Uterus (tissue), 4 donors: ENCODE results near the gene HTR2A. TPM values are rescaled to one million over a fixed set of nuclear protein-coding genes. Genes with fewer than 3 reads are reported as not detected.

ENCODE experiments used
- DNase-seq, 2 donors: peaks; one replicate each; pipeline ENCODE4 v3.0.0-alpha.2; 2019 to 2020
- H3K27ac ChIP-seq, 2 donors: fragments of 200-600 bp; sonication (generic); 1 replicate in 1 of 2; 2 replicates in 1 of 2; pipeline ENCODE4 v1.5.1; 2016 to 2018
- H3K27me3 ChIP-seq, 2 donors: fragments of 200-600 bp; sonication (generic); one replicate each; pipeline ENCODE4 v1.5.1; 2018 to 2019; ENCODE audit warnings: control low read depth in 1 of 2
- H3K36me3 ChIP-seq, 2 donors: fragments of 200-600 bp; sonication (generic); one replicate each; pipeline ENCODE4 v1.5.1; 2019; ENCODE audit warnings: control low read depth in 1 of 2
- H3K4me1 ChIP-seq, 2 donors: fragments of 200-600 bp; sonication (generic); one replicate each; pipeline ENCODE4 v1.5.1; 2018 to 2019; ENCODE audit warnings: control low read depth in 1 of 2
- H3K4me3 ChIP-seq, 2 donors: fragments of 200-600 bp; sonication (generic); 1 replicate in 1 of 2; 2 replicates in 1 of 2; pipeline ENCODE4 v1.5.1; 2018 to 2019; ENCODE audit warnings: mild to moderate bottlenecking in 1 of 2
- H3K9me3 ChIP-seq, 2 donors: fragments of 200-600 bp; sonication (generic); one replicate each; pipeline ENCODE4 v1.5.1; 2019; ENCODE audit warnings: control low read depth in 1 of 2
- CTCF ChIP-seq, 4 experiments: fragments of 200-600 bp in 2 of 4; fragments of 450-650 bp in 2 of 4; sonication (generic) in 2 of 4; IDR thresholded peaks; one replicate each; pipeline ENCODE4 v1.5.1; 2016 to 2019; ENCODE audit warnings: antibody characterized with exemption in 4 of 4, mild to moderate bottlenecking in 2 of 4, moderate library complexity in 1 of 4
- POLR2A ChIP-seq, 2 donors: fragments of 450-650 bp; IDR thresholded peaks; one replicate each; pipeline ENCODE4 v1.6.1; 2016; ENCODE audit warnings: antibody characterized with exemption in 2 of 2, mild to moderate bottlenecking in 1 of 2, moderate library complexity in 1 of 2
- intact Hi-C: fragments of 100-400 bp; cut with DNase I; formaldehyde crosslinking; loops from one replicate; pipeline ENCODE4 v1.15.1; 2023; ENCODE audit warnings: low total_unique reads
- total RNA-seq, 4 donors: library from RNA; depleted of rRNA in 3 of 4; stranded (reverse); fragments of >200 nt in 3 of 4; gene quantifications; one replicate each; pipeline versions ENCODE4 v1.1.0 to v1.2.4, GENCODE V29; 2014 to 2023
- donor health status: DM: yes; HTN: yes; CAD: no.

Gene HTR2A
- total RNA-seq, 4 donors from 2014 or later: 0.29 to 5.1 (median 1.5) TPM

GRCh38 chr13:46914341-46914740, 17.5 kb upstream of the HTR2A start:
- Histone ChIP-seq H3K36me3 (no peaks in the 10 kb centered on the region), H3K4me3 (no peak overlapping the region), H3K27ac (no peak overlapping the region), H3K27me3 (no peaks in the 10 kb centered on the region), H3K9me3 (no peaks in the 10 kb centered on the region), H3K4me1 (no peaks in the 10 kb centered on the region)
- intact Hi-C loops: no loop called here
- TF ChIP-seq POLR2A (IDR thresholded peaks at IDR 0.05) (no peak), CTCF (IDR thresholded peaks at IDR 0.05) (no peak)
- DNase-seq: no peak

DNA sequence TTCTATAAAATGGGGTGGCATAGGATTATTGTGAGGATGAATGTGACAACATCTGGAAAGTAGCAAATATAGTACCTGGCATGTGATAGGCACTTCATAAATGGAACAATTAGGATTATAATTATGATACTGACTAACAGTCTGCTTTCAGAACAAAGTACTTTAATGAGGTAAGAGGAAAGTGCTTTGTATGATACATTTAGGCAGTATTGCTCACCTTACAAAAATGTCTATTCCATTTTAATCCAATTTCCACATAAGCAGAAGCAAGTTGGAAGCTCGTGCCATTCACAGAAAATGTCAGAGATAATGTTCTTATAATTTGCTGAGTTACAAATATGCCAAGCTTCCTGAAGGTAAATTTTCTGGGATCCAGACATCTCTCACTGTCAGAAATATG, 16.9 kb upstream of the HTR2A start:
- no peak overlapping the region for H3K27ac ChIP-seq
- intact Hi-C loops: no loop called here
- TF ChIP-seq POLR2A (IDR thresholded peaks at IDR 0.05): no peak
- no peak for TF ChIP-seq CTCF (IDR thresholded peaks at IDR 0.05)
- no peaks in the 10 kb centered on the region for H3K9me3 ChIP-seq
- H3K4me1 ChIP-seq: no peaks in the 10 kb centered on the region
- DNase-seq: no peak
- H3K4me3 ChIP-seq: no peak overlapping the region
- no peaks in the 10 kb centered on the region for H3K27me3 ChIP-seq
- no peaks in the 10 kb centered on the region for H3K36me3 ChIP-seq

DNA sequence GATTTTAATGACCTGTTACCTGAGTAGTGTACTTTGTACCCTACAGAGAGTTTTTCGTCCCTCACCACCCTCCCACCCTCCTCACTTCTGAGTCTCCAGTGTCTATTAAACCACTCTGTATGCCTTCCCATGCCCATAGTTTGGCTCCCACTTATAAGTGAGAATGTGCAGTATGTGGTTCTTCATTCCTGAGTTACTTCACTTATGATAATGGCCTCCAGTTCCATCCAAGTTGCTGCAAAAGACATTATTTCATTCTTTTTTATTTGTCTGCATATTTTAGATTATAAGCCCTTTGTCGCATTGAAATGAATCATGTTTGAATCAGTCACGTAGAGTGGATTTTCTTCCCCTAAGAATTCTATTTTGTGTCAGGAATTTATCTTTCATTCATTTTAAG, 12.2 kb upstream of the HTR2A start:
- no peak for TF ChIP-seq CTCF (IDR thresholded peaks at IDR 0.05)
- no peak for TF ChIP-seq POLR2A (IDR thresholded peaks at IDR 0.05)
- DNase-seq: no peak
- Histone ChIP-seq H3K27ac (no peak overlapping the region), H3K9me3 (no peaks in the 10 kb centered on the region), H3K27me3 (no peaks in the 10 kb centered on the region), H3K4me3 (no peak overlapping the region), H3K36me3 (no peaks in the 10 kb centered on the region), H3K4me1 (no peaks in the 10 kb centered on the region)
- intact Hi-C loops: no loop called here

- DNase-seq: no peak
- no peaks in the 10 kb centered on the region for H3K27me3 ChIP-seq
- intact Hi-C loops: no loop called here
- no peaks in the 10 kb centered on the region for H3K9me3 ChIP-seq
- TF ChIP-seq CTCF (IDR thresholded peaks at IDR 0.05) (no peak), POLR2A (IDR thresholded peaks at IDR 0.05) (no peak)
- H3K36me3 ChIP-seq: no peaks in the 10 kb centered on the region
- H3K27ac ChIP-seq: no peak overlapping the region
- no peak overlapping the region for H3K4me3 ChIP-seq
- no peaks in the 10 kb centered on the region for H3K4me1 ChIP-seq
Observed at GRCh38 chr13:46908501-46908900, 11.6 kb upstream of the HTR2A start.

DNA sequence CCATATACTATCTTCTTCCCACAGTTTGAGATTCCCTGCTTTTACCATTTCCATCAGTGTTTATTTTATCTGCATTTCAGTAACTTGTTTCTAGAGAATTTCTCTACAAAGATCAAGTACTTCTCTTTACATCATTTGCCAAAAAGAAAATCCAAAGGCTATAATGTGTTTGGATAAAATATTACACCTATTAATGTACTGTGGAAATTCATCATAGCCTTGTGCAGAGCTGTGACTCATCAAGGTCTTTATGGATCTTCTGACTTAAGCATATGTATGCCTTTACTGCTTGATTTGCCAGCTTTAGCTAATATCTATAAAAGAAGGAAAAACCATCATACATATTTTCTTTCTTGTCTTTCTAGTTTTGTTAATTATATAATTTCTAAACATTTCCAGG, 9.6 kb upstream of the HTR2A start:
- TF ChIP-seq CTCF (IDR thresholded peaks at IDR 0.05) (no peak), POLR2A (IDR thresholded peaks at IDR 0.05) (no peak)
- Histone ChIP-seq H3K36me3 (no peaks in the 10 kb centered on the region), H3K27ac (no peak overlapping the region), H3K4me1 (no peaks in the 10 kb centered on the region), H3K9me3 (no peaks in the 10 kb centered on the region), H3K27me3 (no peaks in the 10 kb centered on the region), H3K4me3 (no peak overlapping the region)
- no peak for DNase-seq
- intact Hi-C loops: no loop called here
